ENCODE data around the gene MRM3. TPM values are rescaled to one million over a fixed set of nuclear protein-coding genes. Genes with fewer than 3 reads are reported as not detected.
"Not testable (repeated sequence)": the region's sequence is repeated elsewhere in the genome, so short reads cannot be mapped to it uniquely, and the experiment has no call there.

Gene MRM3
- total RNA-seq, 1 donor, result 10.8 TPM

DNA sequence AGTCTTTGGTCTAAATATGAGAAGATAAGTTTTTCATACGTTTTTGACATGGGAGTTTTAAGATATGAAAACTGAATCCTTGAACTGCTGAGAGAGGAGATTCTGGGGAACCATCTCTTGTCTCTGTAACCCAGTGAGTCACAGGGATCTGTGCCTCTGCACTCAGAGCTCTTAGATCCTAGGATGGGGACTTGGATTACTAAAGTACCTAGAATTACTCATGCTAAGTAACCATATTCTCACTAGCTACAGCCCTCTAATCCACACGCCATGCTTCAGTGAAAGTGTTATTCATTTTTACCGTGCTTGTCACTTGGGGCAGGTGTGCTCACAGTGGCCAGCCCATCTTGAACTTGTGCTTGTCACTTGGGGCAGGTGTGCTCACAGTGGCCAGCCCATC is 2.0 kb downstream of the MRM3 start:
- TF ChIP-seq, protein P1, sequence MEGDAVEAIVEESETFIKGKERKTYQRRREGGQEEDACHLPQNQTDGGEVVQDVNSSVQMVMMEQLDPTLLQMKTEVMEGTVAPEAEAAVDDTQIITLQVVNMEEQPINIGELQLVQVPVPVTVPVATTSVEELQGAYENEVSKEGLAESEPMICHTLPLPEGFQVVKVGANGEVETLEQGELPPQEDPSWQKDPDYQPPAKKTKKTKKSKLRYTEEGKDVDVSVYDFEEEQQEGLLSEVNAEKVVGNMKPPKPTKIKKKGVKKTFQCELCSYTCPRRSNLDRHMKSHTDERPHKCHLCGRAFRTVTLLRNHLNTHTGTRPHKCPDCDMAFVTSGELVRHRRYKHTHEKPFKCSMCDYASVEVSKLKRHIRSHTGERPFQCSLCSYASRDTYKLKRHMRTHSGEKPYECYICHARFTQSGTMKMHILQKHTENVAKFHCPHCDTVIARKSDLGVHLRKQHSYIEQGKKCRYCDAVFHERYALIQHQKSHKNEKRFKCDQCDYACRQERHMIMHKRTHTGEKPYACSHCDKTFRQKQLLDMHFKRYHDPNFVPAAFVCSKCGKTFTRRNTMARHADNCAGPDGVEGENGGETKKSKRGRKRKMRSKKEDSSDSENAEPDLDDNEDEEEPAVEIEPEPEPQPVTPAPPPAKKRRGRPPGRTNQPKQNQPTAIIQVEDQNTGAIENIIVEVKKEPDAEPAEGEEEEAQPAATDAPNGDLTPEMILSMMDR (IDR thresholded peaks at IDR 0.05; ENCODE audit: insufficient read depth, low read depth, low read length), result no peak
- no peak overlapping the region for H3K4me3 ChIP-seq (ENCODE audit: low read depth, low read length)
- no peak for DNase-seq (ENCODE audit: low read depth)

DNA sequence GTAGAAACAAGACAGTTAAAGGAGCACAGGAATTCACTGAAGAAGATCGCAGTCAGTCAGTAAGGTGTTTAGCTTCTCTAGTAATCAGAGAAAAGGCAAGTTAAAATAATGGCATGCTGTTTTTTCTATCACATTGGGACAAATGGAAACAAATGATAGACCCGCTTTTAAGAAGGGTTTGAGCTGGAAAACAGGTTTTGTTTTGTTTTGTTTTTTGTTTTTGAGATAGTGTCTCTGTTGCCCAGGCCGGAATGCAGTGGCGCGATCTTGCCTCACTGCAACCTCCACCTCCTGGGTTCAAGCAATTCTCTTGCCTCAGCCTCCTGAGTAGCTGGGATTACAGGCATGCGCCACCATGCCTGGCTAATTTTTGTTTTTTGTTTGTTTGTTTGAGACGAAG is 3.7 kb downstream of the MRM3 start:
- DNase-seq (ENCODE audit: low read depth); H3K4me3 ChIP-seq (ENCODE audit: low read depth, low read length): not testable (repeated sequence)

DNA sequence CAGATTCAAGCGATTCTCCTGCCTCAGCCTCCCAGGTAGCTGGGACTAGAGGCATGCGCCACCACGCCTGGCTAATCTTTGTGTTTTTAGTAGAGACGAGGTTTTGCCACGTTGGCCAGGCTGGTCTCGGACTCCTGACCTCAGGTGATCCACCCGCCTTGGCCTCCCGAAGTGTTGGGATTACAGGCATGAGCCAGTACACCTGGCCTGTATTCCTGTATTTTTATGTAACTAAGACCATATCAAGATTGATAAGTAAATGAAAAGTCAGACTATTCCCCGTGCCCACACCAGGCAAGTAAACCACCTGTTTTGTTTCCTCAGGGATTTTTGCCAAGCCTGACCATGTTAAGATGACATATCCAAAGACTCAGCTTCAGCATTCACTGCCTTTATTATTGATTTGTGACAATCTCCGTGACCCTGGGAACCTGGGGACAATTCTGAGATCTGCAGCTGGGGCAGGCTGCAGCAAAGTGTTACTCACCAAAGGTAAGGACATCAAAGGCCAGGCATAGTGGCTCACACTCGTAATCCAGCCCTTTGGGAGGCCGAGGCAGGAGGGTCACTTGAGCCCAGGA is 5.6 kb downstream of the MRM3 start:
- DNase-seq (ENCODE audit: low read depth), result no peak

DNA sequence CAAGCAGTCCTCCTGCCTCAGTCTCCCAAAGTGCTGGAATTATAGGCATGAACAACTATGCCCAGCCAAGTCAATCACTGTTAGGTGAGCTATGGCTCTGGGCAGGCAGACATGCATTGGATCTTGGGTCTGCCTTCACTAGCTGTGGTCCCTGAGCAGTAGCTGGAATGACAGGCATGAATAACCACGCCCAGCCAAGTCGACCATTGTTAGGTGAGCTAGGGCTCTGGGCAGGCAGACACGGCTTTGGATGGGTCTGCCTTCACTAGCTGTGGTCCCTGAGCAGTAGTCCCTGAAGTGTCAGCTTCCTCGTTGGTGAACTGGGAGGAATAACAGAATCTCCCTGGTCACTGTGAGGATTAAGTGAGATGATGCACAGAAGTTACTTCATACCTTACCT is 6.4 kb downstream of the MRM3 start:
- DNase-seq (ENCODE audit: low read depth), result no peak
- TF ChIP-seq, protein P1 (IDR thresholded peaks at IDR 0.05; ENCODE audit: insufficient read depth, low read depth, low read length), result no peak

More for the DNA sequence above, 5.6 kb downstream of the MRM3 start:
- TF ChIP-seq, protein P1 (IDR thresholded peaks at IDR 0.05; ENCODE audit: insufficient read depth, low read depth, low read length), result no peak
- H3K4me3 ChIP-seq (ENCODE audit: low read depth, low read length), result no peak overlapping the region

DNA sequence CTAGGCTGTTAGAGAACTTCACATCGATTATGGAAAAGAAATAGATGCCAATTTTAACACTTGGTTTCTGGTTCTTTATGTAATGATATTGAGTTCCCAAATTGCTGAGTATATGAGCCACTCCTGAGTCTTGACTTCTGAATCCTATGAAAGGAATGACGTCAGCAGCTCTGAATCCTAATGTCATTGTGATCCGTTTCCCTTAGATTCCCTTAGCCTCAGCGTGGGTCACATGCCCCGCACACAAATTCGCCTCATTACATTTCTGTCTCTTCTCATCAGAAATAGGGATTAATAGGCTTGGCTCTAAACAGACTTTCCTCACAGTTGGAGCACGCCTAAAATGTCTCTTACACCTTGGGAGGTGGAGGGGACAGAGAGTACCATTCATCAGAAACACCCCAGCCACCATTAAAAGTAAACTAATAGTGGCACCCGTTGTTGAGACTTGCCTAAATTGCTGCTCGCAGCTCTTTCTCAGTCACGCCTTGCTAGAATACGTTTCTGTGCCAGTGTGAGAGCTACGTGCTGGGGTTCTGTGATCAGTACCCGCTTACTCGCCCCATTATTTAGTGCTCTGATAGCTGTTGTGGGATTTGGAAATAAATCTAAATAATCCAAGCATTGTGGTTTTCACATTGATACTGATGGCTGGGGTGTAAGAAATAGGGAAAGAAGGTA is 7.1 kb downstream of the MRM3 start:
- DNase-seq (ENCODE audit: low read depth), result no peak
- TF ChIP-seq, protein P1 (IDR thresholded peaks at IDR 0.05; ENCODE audit: insufficient read depth, low read depth, low read length), result no peak
- no peak overlapping the region for H3K4me3 ChIP-seq (ENCODE audit: low read depth, low read length)

More for the DNA sequence above, 6.4 kb downstream of the MRM3 start:
- H3K4me3 ChIP-seq (ENCODE audit: low read depth, low read length), result no peak overlapping the region

DNA sequence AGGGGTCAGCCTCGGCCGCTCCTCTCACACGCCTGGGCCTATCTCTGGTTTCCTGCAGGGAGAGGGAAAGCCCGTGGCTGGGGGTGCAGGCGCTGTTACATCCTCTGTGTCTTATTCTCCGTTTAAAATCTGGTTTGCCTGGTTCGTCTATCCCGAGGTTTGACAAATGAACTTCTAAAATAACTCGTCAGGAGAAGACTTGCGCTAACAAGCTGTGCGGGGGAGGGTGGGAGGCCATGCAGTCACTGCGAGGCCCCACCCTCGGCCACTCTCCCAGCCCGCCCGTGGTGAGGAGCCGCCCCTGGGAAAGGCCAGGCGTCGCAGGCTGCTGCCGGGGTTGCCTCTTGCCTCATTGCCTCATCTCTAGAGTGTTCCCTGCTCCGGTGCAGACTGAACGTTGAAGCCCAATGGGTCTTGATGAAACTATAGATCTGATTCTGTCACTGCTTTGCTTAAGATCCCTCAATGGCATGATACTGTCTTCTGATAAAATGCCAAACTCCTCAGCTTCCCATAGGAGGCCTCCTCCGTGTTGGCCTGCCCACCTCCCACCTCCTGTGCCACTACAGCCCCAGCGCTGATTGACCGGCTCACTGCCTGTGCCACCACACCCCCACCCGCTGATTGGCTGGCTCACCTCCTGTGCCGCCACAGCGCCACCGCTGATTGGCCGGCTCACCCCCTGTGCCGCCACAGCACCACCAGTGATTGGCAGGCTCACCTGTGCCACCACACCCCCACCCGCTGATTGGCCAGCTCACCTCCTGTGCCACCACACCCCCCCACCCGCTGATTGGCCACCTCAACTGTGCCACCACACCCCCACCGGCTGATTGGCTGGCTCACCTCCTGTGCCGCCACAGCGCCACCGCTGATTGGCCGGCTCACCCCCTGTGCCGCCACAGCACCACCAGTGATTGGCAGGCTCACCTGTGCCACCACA is 8.0 kb downstream of the MRM3 start:
- DNase-seq (ENCODE audit: low read depth), result peak; percentile 84
- H3K4me3 ChIP-seq (ENCODE audit: low read depth, low read length), result not testable (repeated sequence)

DNA sequence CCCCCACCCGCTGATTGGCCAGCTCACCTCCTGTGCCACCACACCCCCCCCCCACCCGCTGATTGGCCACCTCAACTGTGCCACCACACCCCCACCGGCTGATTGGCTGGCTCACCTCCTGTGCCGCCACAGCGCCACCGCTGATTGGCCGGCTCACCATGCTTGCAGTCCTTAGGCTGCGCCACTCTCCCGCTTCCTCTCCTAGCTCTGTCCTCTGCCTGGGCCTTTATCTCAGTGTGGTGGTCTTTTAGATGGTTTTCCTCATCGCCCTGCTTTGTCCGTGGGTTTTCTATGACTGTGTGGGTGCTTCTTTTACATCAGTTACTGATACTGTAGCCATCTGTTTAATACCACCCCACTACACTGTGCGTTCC is 8.7 kb downstream of the MRM3 start:
- DNase-seq (ENCODE audit: low read depth), result peak; percentile 48
- not testable (repeated sequence) for H3K4me3 ChIP-seq (ENCODE audit: low read depth, low read length)

DNA sequence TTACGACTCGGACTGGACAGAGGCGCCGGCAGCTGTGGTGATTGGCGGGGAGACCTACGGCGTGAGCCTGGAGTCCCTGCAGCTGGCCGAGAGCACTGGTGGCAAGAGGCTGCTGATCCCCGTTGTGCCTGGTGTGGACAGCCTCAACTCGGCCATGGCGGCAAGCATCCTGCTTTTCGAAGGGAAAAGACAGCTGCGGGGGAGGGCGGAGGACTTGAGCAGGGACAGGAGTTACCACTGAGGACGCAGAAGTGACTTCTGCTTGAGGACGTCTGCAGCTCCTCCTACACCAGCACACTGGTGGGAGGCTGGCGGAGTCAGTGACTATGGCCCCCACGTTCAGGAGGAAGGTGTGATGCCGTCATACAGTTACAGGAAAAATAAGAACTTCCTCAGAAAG is 9.7 kb downstream of the MRM3 start:
- TF ChIP-seq, protein P1 (IDR thresholded peaks at IDR 0.05; ENCODE audit: insufficient read depth, low read depth, low read length), result no peak
- H3K4me3 ChIP-seq (ENCODE audit: low read depth, low read length), result no peak overlapping the region
- DNase-seq (ENCODE audit: low read depth), result no peak

Data from fibroblast of villous mesenchyme (primary cell).